ENCODE data around the gene CDK18. TPM values are rescaled to one million over a fixed set of nuclear protein-coding genes. Genes with fewer than 3 reads are reported as not detected.

CDK18 gene
- polyA plus RNA-seq, 6 donors from 2014 or later: 0.40 to 1.4 (median 0.50) TPM; not detected in 2

DNA sequence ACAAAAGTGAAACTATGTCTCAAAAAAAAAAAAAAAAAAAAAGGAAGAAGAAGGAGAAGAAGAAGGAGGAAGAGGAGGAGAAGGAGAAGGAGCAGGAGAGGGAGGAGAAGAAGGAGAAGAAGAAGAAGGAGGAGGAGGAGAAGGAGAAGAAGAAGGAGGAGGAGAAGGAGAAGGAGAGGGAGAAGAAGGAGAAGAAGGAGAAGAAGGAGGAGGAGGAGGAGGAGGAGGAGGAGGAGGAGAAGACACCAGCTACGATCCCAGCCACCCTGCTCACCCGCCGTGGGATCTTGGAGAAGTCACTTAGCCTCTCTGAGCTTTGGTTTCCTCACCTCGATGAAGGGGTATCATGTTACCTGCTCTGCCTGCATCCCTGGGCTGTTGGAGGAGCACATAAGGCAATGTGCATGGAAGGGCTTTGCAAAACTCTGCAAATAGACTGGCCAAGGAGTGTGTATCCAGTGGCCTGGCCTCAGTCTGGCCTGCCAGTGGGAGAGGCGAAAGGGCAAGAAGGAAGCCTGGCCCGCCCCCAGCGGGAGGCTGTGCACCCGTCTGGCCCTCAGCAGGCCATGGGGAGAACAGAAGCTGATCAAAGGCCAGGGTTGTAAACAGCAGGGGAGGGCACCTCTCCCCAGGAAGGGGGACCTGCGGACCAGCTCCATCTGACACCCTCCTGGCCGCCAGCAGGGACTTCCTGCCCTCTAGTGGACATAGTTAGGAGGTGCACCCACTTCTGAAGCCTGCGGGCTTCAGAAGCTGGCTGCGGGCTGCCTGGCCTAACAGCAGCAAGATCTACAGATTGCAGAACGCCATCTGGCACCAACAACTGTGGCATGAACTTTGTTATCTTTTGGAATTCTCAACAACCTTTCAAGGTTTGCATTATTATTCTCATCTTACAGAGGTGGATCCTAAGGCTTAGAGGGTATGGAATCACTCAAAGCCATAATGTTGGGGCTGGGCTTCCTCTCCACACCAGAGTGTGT lies 19.2 kb upstream of the CDK18 start:
- Mint-ChIP-seq H3K4me3 (no peak overlapping the region), H3K36me3 (no peaks in the 10 kb centered on the region), H3K27me3 (peaks cover 40 to 75% (median 56%) of the 10 kb centered on the region in 3 donors), H3K4me1 (peaks cover 26 to 45% (median 40%) of the 10 kb centered on the region in 3 donors), H3K27ac (peak overlapping the region in 2 of 6 donors; percentile 11 to 75), H3K9me3 (no peaks in the 10 kb centered on the region)
- ATAC-seq (ENCODE audit: low read depth in 2 of 2): peak; percentile 56 to 69
- peak; percentile 70 for DNase-seq

DNA sequence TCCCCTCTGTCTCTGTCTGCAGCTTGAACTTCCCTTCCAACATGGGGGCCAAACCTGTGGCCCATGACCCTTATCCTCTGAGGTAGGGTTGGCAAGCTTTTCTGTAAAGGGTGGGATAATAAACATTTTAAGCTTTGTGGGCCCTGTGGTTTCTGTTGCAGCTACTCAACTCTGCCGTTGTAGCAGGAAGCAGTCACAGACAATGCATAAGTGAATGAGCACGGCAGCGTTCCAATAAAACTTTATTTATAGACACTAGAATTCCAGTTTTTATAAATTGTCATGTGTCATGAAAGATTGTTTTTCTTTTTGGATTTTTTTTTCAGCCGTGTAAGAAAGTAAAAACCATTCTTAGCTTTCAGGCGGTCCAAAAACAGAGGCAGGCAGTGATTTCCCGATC lies 18.2 kb upstream of the CDK18 start:
- Mint-ChIP-seq H3K9me3 (no peaks in the 10 kb centered on the region), H3K36me3 (no peaks in the 10 kb centered on the region), H3K27ac (no peak overlapping the region), H3K4me1 (peaks cover 16 to 35% (median 31%) of the 10 kb centered on the region in 3 donors), H3K4me3 (no peak overlapping the region), H3K27me3 (peaks cover 42 to 67% (median 55%) of the 10 kb centered on the region in 3 donors)
- DNase-seq (no peak), ATAC-seq (ENCODE audit: low read depth in 2 of 2) (no peak)

DNA sequence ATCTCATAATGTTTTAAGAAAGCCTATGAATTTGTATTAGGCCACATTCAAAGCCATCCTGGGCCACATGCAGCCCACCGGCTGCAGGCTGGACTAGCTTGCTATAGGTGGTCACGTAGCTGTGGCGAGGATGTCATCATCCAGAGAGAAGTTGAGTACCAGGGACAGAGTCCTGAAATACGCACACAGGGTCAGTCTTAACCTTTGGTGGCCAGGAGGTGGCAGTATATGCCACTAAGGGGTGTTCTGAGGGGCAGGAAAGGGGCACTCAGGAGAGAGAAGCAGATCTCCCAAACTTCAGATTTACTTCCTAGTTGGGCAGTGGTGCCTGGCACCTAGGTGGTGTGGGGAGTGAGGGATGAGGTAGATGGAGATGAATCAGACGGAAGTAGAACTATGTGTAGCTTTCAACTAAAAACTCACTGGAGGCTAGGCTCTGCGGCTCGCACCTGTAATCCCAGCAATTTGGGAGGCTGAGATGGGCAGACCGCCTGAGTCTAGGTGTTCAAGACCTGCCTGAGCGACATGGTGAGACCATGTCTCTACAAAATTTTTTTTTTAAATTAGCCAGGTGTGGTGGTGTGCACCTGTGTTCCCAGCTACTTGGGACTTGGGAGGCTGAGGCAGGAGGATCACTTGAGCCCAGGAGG lies 16.3 kb upstream of the CDK18 start:
- H3K4me3 Mint-ChIP-seq: no peak overlapping the region
- ATAC-seq (ENCODE audit: low read depth in 2 of 2): peak; percentile 72 to 73

DNA sequence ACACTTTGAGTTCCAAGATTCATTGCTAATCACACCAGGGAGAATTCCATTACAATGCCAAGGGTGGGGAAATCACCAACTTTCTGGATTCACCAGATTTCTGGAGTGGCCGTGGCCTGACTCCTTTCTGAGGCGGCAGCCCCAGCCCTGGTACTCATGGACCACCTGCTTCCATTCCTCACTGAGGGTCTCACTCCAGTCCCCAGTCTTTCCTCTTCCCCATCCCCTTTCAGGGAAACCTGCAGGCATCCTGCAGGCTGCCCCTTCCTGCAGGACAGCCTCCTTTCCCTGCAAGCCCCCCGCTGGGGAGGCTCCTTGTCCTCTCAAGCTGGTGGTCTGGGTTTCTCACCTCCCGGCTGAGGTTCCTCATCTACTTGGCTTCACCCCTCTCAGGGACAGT lies 12.7 kb upstream of the CDK18 start:
- Mint-ChIP-seq H3K4me1 (peaks cover 0 to 4% (median 2%) of the 10 kb centered on the region in 3 donors), H3K9me3 (no peaks in the 10 kb centered on the region), H3K36me3 (no peaks in the 10 kb centered on the region), H3K4me3 (no peak overlapping the region), H3K27me3 (peaks cover 44 to 79% (median 77%) of the 10 kb centered on the region in 3 donors), H3K27ac (no peak overlapping the region)
- ATAC-seq (ENCODE audit: low read depth in 2 of 2) (no peak), DNase-seq (no peak)

More for the DNA sequence above, 16.3 kb upstream of the CDK18 start:
- no peaks in the 10 kb centered on the region for H3K9me3 Mint-ChIP-seq
- peaks cover 43 to 76% (median 58%) of the 10 kb centered on the region in 3 donors for H3K27me3 Mint-ChIP-seq
- H3K36me3 Mint-ChIP-seq: no peaks in the 10 kb centered on the region
- peak overlapping the region in 1 of 6 donors; percentile 10 for H3K27ac Mint-ChIP-seq
- H3K4me1 Mint-ChIP-seq: peaks cover 7 to 17% (median 16%) of the 10 kb centered on the region in 3 donors
- DNase-seq: peak; percentile 52

DNA sequence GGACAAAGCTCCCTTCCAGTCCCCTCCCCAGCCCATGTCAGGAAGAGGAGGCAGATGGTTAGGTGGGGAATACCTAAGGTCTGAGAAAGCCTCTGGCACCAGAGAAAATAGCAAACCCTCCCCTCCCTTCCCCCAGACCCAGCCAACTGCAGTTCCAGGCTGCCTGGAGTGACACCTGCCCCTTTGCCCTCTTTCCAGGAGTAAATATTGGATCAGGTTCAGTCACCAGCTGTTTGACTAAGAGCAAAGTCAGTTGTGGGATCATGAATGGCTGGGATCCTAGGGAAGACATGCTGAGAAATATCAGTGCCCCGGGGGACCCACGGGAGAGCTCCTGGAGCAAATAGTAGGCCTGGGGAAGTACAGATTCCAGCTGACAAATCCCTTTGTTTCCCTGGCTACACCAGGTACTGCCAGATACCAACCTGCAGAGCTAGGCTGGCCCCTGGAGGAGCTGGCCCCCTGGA lies 12.2 kb upstream of the CDK18 start:
- Mint-ChIP-seq H3K9me3 (no peaks in the 10 kb centered on the region), H3K4me1 (peaks cover 0 to 4% (median 2%) of the 10 kb centered on the region in 3 donors), H3K27me3 (peaks cover 44 to 80% (median 77%) of the 10 kb centered on the region in 3 donors), H3K27ac (no peak overlapping the region), H3K36me3 (no peaks in the 10 kb centered on the region), H3K4me3 (no peak overlapping the region)
- ATAC-seq (ENCODE audit: low read depth in 2 of 2) (no peak), DNase-seq (no peak)

DNA sequence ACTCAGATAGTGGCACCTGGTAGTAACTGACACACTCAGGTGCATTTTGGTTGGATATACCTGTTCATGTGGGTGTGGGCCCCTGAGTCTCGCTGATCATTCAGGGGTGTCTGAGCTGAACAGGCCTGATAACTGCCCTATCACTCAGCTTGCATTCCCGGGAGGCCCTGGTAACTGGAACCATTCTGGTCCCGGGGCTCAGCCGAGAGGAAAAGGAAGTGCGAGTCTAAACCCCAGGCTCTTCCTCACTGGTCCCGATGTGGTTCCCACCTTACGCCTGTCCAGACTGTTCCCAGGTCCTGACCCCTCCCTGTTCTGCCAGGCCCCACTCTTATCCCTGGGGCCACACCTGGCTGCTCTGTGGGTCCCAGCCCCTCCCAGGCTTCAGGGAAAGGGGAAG lies 11.7 kb upstream of the CDK18 start:
- no peaks in the 10 kb centered on the region for H3K36me3 Mint-ChIP-seq
- H3K27me3 Mint-ChIP-seq: peaks cover 46 to 80% (median 79%) of the 10 kb centered on the region in 3 donors
- no peak overlapping the region for H3K4me3 Mint-ChIP-seq
- H3K27ac Mint-ChIP-seq: no peak overlapping the region
- DNase-seq: no peak
- no peak for ATAC-seq (ENCODE audit: low read depth in 2 of 2)
- no peaks in the 10 kb centered on the region for H3K9me3 Mint-ChIP-seq
- peaks cover 0 to 4% (median 2%) of the 10 kb centered on the region in 3 donors for H3K4me1 Mint-ChIP-seq

DNA sequence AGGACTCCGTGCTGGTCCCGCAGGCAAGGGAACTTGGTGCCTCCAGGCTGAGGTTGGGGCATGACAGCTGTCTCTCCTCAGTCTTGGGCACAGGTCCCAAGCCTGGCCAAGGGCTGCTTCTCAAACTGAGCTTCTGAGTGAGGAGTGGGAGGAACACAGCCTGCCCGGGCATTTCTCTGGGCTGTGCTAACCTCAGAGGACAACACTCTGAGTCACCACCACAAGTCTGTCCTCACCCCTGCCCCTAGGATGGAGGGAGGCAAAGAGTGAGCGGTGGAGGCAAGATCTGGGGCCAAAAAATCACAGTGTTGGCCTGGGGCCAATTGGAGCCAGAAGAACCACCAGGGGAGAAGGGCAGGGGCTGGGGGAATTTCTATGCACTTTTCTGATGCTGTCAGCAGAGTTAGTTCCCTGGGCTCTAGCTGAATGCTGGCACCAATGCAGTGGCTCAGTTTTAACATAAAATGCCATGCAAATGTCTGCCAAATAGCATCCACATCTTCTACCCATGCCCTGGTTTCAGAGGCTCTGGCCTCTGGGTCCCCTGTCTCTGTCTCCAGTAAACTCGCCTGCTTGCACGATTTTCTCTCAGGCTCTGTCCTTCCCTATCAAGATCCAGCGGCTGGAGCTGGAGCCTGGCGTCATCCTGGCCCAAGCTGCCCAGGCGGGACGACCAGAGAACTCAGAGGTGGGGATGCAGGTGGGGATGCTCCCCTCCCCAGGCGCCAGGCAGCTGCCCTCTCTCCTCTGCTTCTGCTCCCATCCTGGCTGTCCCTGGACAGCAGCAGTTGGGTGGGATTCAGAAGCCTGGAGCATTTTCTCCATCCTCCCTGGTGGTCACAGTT lies 11.0 kb upstream of the CDK18 start:
- DNase-seq (no peak), ATAC-seq (ENCODE audit: low read depth in 2 of 2) (no peak)
- no peaks in the 10 kb centered on the region for H3K4me1 Mint-ChIP-seq
- H3K27ac Mint-ChIP-seq: peak overlapping the region in 1 of 6 donors; percentile 74
- no peaks in the 10 kb centered on the region for H3K9me3 Mint-ChIP-seq
- H3K36me3 Mint-ChIP-seq: no peaks in the 10 kb centered on the region
- H3K27me3 Mint-ChIP-seq: peaks cover 43 to 76% (median 74%) of the 10 kb centered on the region in 3 donors
- no peak overlapping the region for H3K4me3 Mint-ChIP-seq

DNA sequence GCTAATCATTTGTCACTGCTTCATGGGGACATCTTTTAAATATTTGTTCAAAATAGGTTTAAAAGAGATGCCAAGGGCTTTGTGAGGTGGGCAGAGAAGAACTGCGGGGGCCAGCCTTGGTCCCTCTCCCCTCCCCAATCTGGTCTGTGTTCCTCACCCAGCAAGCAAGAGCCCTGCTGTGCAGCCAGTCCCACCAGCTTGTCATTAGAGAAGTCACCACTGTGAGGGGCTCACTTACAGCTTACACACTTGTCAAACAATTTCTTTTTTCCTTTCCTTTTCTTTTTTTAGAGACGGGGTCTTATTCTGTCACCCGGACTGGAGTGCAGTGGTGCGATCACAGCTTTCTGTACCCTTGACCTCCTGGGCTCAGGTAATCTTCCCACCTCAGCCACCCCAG lies 10.4 kb upstream of the CDK18 start:
- ATAC-seq (ENCODE audit: low read depth in 2 of 2): no peak
- no peak overlapping the region for H3K27ac Mint-ChIP-seq
- no peaks in the 10 kb centered on the region for H3K36me3 Mint-ChIP-seq

DNA sequence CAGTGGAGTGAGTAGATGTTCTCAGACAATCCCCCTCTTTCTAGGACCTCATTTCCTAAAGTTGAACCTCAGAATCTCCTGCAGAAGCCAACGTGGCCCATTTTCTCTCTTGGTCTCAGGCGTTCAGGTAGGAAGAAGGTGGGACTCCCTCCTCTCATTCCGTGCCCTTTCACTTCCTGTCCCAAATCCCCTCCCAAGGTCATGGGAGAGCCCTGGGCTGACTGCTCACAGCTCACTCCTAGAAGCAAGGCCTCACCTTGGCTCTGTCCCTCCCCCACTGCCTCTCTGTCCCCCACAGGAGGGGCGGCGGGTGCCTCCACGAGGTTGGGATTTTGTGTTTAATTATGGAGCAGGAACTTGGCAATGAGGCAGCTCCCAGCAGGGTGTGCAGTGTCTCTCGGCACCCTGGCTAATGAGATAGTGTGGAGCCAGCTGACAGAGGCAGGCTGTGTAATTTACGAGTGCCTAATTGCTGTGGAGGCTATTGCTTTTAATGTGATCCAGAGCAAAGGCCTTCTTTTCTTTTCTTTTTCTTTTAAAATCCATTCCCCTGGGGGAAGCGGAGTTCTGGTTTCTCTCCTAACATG lies 9.1 kb upstream of the CDK18 start:
- ATAC-seq (ENCODE audit: low read depth in 2 of 2) (no peak), DNase-seq (no peak)
- Mint-ChIP-seq H3K4me1 (no peaks in the 10 kb centered on the region), H3K27me3 (peaks cover 31 to 68% (median 60%) of the 10 kb centered on the region in 3 donors), H3K27ac (no peak overlapping the region), H3K36me3 (no peaks in the 10 kb centered on the region), H3K4me3 (no peak overlapping the region), H3K9me3 (no peaks in the 10 kb centered on the region)

More for the DNA sequence above, 10.4 kb upstream of the CDK18 start:
- no peak for DNase-seq
- Mint-ChIP-seq H3K9me3 (no peaks in the 10 kb centered on the region), H3K4me3 (no peak overlapping the region), H3K4me1 (no peaks in the 10 kb centered on the region), H3K27me3 (peaks cover 40 to 76% (median 71%) of the 10 kb centered on the region in 3 donors)

DNA sequence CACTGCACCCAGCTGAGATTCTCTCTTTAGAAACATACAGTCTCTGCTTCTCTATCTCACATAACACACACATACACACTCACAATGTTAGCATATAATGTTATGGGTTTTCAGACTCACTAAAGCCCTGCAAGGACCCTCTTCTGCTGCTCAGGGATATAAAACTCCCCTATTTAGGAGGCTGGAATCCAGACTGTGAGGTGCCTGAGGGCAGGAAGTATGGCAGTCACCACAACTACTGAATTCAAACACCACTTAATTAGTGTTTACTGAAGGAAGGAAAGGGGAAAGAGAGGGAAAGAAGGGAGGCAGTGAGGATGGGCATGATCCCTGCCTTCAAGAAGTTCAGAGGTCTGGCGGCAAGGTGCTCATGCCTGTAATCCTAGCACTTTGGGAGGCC lies 7.8 kb upstream of the CDK18 start:
- Mint-ChIP-seq H3K27me3 (peaks cover 30 to 60% (median 55%) of the 10 kb centered on the region in 3 donors), H3K36me3 (no peaks in the 10 kb centered on the region), H3K9me3 (no peaks in the 10 kb centered on the region), H3K4me3 (no peak overlapping the region), H3K4me1 (no peaks in the 10 kb centered on the region), H3K27ac (no peak overlapping the region)
- ATAC-seq (ENCODE audit: low read depth in 2 of 2) (no peak), DNase-seq (no peak)

DNA sequence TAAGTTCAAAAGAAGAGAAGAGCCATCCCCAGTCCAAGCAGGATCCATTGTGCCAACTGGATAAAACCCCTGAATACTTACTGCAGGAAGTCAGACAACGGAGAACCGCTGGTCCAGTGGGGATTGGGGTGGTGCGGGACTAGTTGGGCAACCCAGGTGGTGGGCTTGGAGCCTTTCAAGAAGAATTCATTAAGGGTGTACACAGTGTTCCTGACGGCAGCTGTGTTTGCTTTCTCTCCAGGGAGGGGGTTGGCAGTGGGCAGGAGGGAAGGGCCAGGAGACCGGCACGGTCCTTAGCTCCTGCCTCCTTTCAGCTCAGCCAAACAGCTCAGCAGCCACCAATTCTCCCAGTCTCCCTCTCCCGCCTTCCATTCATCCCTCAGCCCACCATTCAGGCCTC lies 7.1 kb upstream of the CDK18 start:
- ATAC-seq (ENCODE audit: low read depth in 2 of 2): no peak
- no peak for DNase-seq
- H3K9me3 Mint-ChIP-seq: no peaks in the 10 kb centered on the region
- H3K4me3 Mint-ChIP-seq: no peak overlapping the region
- no peaks in the 10 kb centered on the region for H3K36me3 Mint-ChIP-seq
- H3K27me3 Mint-ChIP-seq: peaks cover 30 to 53% (median 48%) of the 10 kb centered on the region in 3 donors
- no peak overlapping the region for H3K27ac Mint-ChIP-seq
- no peaks in the 10 kb centered on the region for H3K4me1 Mint-ChIP-seq

DNA sequence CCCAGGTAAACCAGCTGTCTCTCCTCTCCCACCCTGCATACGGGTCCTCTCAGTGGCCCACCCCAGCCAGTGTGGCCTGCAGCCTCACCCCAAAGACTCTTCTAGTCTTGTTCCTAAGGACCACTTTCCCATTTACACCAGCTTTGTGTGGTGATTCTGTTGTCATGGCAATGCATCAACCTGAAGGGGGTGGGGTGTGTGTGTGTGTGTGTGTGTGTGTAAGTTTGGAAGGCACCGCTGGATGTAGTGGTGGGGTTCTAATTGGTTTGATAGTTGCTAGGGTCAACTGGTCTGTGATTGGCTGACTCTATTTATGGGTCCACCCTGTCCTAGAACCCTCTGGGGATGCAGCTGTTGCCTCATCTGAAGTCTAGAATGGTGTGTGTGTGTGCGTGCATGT lies 4.7 kb upstream of the CDK18 start:
- peaks cover 1 to 10% (median 5%) of the 10 kb centered on the region in 3 donors for H3K4me1 Mint-ChIP-seq
- peak overlapping the region in 1 of 6 donors; percentile 28 for H3K27ac Mint-ChIP-seq
- H3K36me3 Mint-ChIP-seq: no peaks in the 10 kb centered on the region
- H3K9me3 Mint-ChIP-seq: no peaks in the 10 kb centered on the region
- peaks cover 20 to 34% (median 26%) of the 10 kb centered on the region in 3 donors for H3K27me3 Mint-ChIP-seq
- DNase-seq: no peak
- no peak overlapping the region for H3K4me3 Mint-ChIP-seq
- ATAC-seq (ENCODE audit: low read depth in 2 of 2): no peak
